NCI-H748 (cell line): Measurements from ENCODE around the gene CCDC81.

Source experiments
- DNase-seq: peaks from one replicate; lab custom pipeline; 2025; ENCODE audit not compliant: unreplicated experiment; lab: John Stamatoyannopoulos, UW

CCDC81 gene

DNA sequence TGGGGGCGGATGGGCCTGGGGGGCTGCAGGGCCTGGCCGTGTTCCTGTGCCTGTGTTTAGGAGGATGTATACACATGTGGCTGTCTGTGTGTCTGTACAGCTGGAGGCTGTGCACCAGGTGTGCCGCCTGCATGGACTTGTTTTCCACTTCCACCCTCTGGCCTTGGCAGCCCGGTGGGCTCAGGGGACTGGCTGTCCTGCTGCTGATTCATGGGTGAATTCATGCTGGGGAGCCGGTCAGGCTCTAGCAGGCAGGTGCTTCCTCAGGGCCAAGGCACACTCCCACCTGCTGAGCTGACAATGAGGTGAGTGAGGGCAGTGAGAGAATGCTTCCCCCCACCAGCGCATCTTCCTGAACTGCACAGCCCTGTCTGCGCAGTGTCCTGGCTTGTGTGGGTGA, 88.4 kb downstream of the CCDC81 start:
- no peak for DNase-seq

DNA sequence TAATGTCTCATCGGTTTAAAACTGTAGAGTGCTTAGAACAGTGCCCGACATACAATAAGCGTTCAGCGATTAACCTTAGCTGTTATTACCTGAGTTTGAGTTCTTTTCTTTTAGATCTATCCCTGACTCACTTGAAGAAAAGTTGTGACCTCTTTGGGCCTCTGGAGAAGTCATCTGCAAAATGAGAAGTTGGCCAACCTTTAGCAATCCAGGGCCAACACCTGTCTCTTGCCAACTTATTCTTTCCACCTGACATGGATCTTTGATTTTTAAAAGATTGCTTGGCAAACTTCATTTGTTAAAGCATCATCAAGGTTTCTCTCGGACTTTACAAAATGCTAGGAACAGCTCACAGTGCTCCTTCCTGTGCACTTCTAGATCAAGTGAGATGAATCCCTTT, 89.3 kb downstream of the CCDC81 start:
- DNase-seq = no peak

DNA sequence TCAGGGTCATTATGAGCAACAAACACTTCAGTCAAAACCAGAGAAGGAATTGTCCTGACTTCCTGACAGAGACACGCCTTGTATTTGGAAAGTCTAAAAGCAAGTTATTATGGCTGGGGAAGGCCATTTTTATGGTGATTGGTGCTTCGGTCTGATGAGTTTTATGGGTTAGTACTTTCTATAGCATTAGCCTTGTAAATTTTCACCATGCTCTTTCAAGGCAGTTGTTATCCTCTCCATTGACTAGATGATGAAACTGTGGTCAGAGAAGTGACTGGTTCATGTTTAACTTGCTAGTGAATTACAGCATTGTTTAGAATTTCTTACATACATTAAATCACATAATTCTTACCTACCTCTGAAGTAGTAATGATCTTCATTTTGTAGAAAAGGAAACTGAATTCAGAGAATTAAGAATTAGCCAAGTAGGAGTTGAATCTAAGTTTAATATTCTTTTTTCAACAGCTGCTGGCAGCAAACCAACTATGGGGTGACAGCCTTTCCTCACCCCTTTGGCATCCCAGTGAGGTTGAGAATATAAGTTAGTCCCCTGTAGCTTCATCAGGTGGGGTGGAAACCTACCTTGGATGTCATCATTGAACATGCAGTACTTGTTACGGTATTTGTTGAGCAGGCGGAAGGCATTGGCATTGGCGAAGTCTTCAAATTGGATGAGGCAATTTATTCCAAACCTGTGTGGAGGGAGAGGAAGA, 90.0 kb downstream of the CCDC81 start:
- no peak for DNase-seq

DNA sequence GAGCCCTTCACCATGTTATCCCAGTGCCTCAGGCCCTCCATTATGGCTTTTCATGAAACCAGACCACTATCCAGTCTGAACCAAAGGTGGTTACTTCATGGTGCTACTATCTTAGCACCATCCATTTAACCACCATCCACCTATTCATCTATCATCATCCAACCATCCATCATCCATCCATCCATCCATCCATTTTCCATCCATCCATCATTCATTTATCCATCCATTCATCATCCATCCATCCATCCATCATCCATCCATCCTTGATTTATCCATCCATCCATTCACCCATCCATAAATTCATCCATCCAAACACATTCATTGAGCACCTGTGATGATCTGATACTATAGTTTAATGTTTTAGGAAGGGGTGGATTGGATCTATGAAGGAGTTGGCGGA, 93.5 kb downstream of the CCDC81 start:
- no peak for DNase-seq

DNA sequence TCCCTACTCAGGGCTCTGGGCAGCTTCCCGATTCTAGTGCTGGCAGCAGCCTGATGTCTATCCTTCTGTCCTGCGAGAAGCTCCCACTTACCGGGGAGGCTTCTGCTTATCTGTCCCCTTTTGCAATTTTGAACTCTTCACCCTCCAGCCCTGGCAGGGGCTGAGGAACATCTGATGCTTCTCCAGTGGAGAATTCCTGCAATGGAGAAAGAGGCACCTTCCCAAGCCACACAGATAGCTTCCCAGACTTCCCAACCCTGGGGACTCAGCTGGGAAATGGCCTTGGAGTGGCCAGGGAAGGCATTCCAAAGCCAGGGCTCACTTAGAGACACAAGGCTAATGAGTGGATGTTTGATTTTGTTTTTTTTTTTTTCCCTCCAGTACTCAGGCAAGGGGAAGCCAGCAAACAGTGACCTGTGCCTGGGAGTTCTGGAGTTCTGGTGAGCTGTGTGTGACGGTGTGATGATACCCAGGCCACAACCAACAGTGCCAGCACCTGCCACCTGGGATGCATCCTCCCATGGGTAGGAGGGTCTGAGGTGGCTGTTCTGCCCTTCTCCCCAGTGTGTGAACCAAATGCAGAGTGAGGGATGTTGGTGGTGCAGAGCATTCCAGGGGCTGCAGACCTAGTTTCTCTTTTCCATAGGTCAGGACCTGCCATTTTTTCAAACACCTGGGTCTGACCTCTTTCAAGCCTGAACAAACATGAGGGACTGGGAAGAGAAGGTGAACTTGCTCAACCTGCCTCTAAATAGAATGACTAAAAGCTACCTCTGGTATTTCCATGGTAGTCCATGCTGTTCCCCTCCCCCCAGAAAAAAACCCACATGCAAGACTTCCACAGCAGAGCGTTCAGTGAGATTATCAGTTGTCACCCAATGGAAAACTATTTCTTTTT, 95.1 kb downstream of the CCDC81 start:
- no peak for DNase-seq
